Ectodermal cell (in vitro differentiated cells): ENCODE results near the gene MRPL11.

Source experiments
- H3K27ac ChIP-seq: 2 replicates; pipeline ENCODE4 v1.7.0; 2013; ENCODE audit warnings: mild to moderate bottlenecking, low read depth, low read length; ENCODE audit not compliant: insufficient read depth, poor library complexity, severe bottlenecking
- H3K27me3 ChIP-seq: 2 replicates; pipeline ENCODE4 v1.7.0; 2013; ENCODE audit warnings: mild to moderate bottlenecking, low read length; ENCODE audit not compliant: insufficient read depth, control insufficient read depth, poor library complexity, severe bottlenecking
- H3K36me3 ChIP-seq: one replicate; pipeline ENCODE4 v1.7.0; 2013; ENCODE audit warnings: low read length; ENCODE audit not compliant: control insufficient read depth, insufficient read depth
- H3K4me1 ChIP-seq: one replicate; pipeline ENCODE4 v1.7.0; 2013; ENCODE audit warnings: low read length; ENCODE audit not compliant: control insufficient read depth, insufficient read depth
- H3K4me3 ChIP-seq: 2 replicates; pipeline ENCODE4 v1.7.0; 2013; ENCODE audit warnings: low read depth, low read length, control low read depth; ENCODE audit not compliant: insufficient read depth
- H3K9me3 ChIP-seq: 2 replicates; pipeline ENCODE4 v1.7.0; 2013; ENCODE audit warnings: mild to moderate bottlenecking, low read length, moderate library complexity; ENCODE audit not compliant: control insufficient read depth
- WGBS, 2 experiments: methylation state at CpG; one replicate each; pipeline ENCODE4 v1.1.7; 2013; ENCODE audit warnings: missing lambda C conversion rate in 2 of 2; 5-methylcytosine and 5-hydroxymethylcytosine counted together

Gene MRPL11

DNA sequence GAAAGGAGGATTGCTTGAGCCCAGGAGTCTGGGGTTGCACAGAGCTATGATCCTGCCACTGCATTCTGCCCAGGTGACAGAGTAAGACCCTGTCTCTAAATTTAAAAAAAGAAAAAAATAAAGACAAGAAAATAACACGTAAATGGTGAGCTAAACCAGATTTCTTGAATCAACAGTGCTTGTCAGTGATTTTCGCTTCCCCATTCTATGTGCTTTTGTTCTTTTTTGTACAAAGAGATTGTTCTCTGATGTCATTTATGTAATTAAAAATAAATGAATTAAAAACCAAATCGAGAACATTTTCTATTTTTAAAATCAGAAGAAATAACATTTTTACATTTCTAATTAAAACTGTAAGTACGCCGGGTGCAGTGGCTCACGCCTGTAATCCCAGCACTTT lies 47.3 kb downstream of the MRPL11 start:
- Histone ChIP-seq H3K36me3 (no peaks in the 10 kb centered on the region), H3K4me1 (no peaks in the 10 kb centered on the region), H3K9me3 (no peaks in the 10 kb centered on the region), H3K27me3 (peaks cover 7% of the 10 kb centered on the region), H3K4me3 (no peak overlapping the region), H3K27ac (no peak overlapping the region)
- 85 to 91% methylated on average over 5 to 6 of the region's 6 CpGs for WGBS, 2 experiments

DNA sequence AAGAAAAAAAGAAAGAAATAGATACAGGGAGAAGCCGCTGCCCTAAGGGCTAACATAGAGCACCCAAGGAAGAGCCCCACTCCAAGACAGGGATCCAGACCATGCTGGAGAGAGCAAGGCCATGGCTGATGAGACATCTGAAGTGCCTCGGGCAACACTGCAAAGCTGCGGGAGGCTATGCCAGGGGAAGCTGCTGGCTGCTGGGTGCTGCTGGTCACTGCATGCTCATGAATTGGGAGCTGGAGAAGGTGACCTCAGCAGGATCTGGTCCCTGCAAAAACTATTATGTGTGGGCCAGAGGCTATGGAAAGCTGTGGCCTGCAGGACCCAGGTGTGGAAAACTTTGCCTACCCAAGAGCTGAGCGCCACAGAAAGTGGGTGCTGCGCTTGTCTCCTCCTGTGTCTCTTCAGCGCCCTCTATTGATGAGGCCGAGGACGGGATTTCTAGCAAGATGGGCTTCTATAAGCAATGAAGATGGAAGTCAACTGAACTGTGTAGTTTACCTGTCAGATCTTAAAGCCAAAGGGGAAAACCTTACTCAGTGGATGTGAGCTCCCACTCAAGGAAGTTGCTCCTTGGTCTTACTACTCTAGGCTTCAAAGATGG lies 49.8 kb downstream of the MRPL11 start:
- H3K36me3 ChIP-seq: no peaks in the 10 kb centered on the region
- H3K27me3 ChIP-seq: peaks cover 8% of the 10 kb centered on the region
- WGBS, 2 experiments: 37 to 38% methylated on average over 8 of the region's 8 CpGs
- H3K4me3 ChIP-seq: no peak overlapping the region
- no peaks in the 10 kb centered on the region for H3K9me3 ChIP-seq
- H3K27ac ChIP-seq: no peak overlapping the region
- no peaks in the 10 kb centered on the region for H3K4me1 ChIP-seq

DNA sequence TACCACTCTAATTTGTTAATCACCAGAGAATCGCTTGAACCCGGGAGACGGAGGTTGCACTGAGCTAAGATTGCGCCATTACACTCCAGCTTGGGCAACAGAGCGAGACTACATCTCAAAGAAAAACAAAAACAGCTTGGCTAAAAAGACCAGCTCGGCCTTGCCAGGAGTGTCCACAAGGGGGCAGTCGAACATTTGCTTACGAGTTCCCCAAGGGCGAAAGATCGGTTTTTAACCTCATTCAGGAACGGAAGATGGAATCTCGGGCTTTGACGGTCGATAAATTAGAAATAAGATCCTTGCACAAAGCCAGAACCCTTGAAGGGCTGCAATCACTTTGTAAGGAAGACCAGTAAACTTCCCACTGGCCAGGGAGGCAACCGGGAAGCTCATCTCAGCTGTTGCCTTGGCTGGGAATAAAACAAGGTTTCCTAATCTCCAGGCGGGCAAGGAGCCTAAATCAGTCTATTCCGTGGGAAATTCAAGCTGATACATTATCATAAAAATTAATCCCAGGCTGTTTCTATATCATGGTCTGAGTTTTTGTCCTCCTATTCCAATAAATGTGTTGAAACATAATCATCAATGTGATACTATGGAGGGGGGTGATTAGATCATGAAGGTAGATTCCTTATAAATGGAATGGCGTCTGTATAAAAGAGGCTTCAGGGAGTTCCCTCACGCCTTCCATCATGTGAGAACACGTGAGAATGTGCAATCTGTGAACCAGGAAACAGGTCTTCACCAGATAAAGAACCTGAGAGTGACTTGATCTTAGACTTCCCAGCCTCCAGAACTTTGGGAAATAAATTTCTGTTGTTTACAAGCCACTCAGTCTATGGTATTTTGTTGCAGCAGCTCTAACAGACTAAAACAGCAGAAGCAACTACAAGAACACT lies 52.2 kb downstream of the MRPL11 start:
- H3K27ac ChIP-seq: no peak overlapping the region
- no peak overlapping the region for H3K4me3 ChIP-seq
- no peaks in the 10 kb centered on the region for H3K9me3 ChIP-seq
- no peaks in the 10 kb centered on the region for H3K4me1 ChIP-seq
- WGBS, 2 experiments: 25% methylated on average over 20 of the region's 20 CpGs
- peaks cover 8% of the 10 kb centered on the region for H3K27me3 ChIP-seq
- no peaks in the 10 kb centered on the region for H3K36me3 ChIP-seq
